CD8-positive, alpha-beta memory T cell (primary cell): ENCODE measurements around the gene KCNIP4. TPM values are rescaled to one million over a fixed set of nuclear protein-coding genes. Genes with fewer than 3 reads are reported as not detected.

ENCODE experiments used
- CTCF ChIA-PET: fragments of 350-600 bp; sonication (Branson Sonifier 250); formaldehyde crosslinking; loops from one replicate; lab custom pipeline; 2021; ENCODE audit warnings: antibody characterized with exemption; lab: Charles Lee
- POLR2A ChIA-PET: fragments of 350-600 bp; sonication (Branson Sonifier 250); formaldehyde crosslinking; loops from one replicate; lab custom pipeline; 2021; ENCODE audit warnings: antibody characterized with exemption; lab: Charles Lee
- DNase-seq, 5 donors: peaks; one replicate each; pipeline versions ENCODE4 v3.0.0 to v3.0.0-alpha.2; 2020 to 2022; ENCODE audit warnings: mixed read lengths in 1 of 5
- H3K27ac ChIP-seq: one replicate; pipeline ENCODE4 v1.7.0; 2013; ENCODE audit warnings: low read depth, mild to moderate bottlenecking, low read length, moderate library complexity
- H3K27me3 ChIP-seq: 2 replicates; pipeline ENCODE4 v1.7.0; 2013; ENCODE audit warnings: low read length, mild to moderate bottlenecking; ENCODE audit not compliant: insufficient read depth, poor library complexity, severe bottlenecking
- H3K36me3 ChIP-seq: 2 replicates; pipeline ENCODE4 v1.7.0; 2013; ENCODE audit warnings: mild to moderate bottlenecking, low read length, moderate library complexity; ENCODE audit not compliant: insufficient read depth
- H3K4me1 ChIP-seq: 2 replicates; pipeline ENCODE4 v1.7.0; 2013; ENCODE audit warnings: mild to moderate bottlenecking, low read length, moderate library complexity; ENCODE audit not compliant: insufficient read depth
- H3K4me3 ChIP-seq: 2 replicates; pipeline ENCODE4 v1.7.0; 2013; ENCODE audit warnings: mild to moderate bottlenecking, low read length
- H3K9me3 ChIP-seq: 2 replicates; pipeline ENCODE4 v1.7.0; 2013; ENCODE audit warnings: mild to moderate bottlenecking, low read length
- H3K27ac Mint-ChIP-seq, 8 donors: one replicate each; pipeline ENCODE4 v1.8.0; 2020 to 2021; ENCODE audit warnings: mixed read lengths in 8 of 8, mild to moderate bottlenecking in 6 of 8, inconsistent platforms in 3 of 8, moderate library complexity in 3 of 8
- H3K27me3 Mint-ChIP-seq, 2 donors: one replicate each; pipeline ENCODE4 v1.8.0; 2020 to 2021; ENCODE audit warnings: mixed read lengths in 2 of 2, mild to moderate bottlenecking in 1 of 2, moderate library complexity in 1 of 2
- H3K36me3 Mint-ChIP-seq, 3 donors: one replicate each; pipeline ENCODE4 v1.8.0; 2020 to 2021; ENCODE audit warnings: mixed read lengths in 3 of 3, inconsistent platforms in 1 of 3, mild to moderate bottlenecking in 1 of 3
- H3K4me1 Mint-ChIP-seq, 3 donors: one replicate each; pipeline ENCODE4 v1.8.0; 2020 to 2021; ENCODE audit warnings: mixed read lengths in 3 of 3, inconsistent platforms in 1 of 3, mild to moderate bottlenecking in 1 of 3
- H3K4me3 Mint-ChIP-seq, 7 donors: one replicate each; pipeline ENCODE4 v1.8.0; 2020 to 2021; ENCODE audit warnings: mixed read lengths in 7 of 7, mild to moderate bottlenecking in 6 of 7, moderate library complexity in 4 of 7, inconsistent platforms in 2 of 7
- H3K9me3 Mint-ChIP-seq, 5 donors: one replicate each; pipeline ENCODE4 v1.8.0; 2020 to 2022; ENCODE audit warnings: mixed read lengths in 5 of 5, mild to moderate bottlenecking in 3 of 5, moderate library complexity in 2 of 5, inconsistent platforms in 1 of 5
- polyA plus RNA-seq: library from polyadenylated mRNA; unstranded; fragments of 300-500 nt; fragmentation: Illumina TruSeq; gene quantifications from one replicate; pipeline ENCODE4 v1.2.3, GENCODE V29; 2021
- total RNA-seq, 2 experiments: library from RNA; stranded (reverse); gene quantifications; one replicate each; pipeline ENCODE4 v1.2.3, GENCODE V29; 2021

Gene KCNIP4
- total and polyA plus RNA-seq, 3 experiments from 2014 or later = 0.12 TPM; not detected in 2

GRCh38 chr4:21474195-21474594 is 474.4 kb downstream of the KCNIP4 start:
- Histone ChIP-seq H3K4me3 (no peak overlapping the region), H3K27me3 (no peaks in the 10 kb centered on the region), H3K27ac (no peak overlapping the region), H3K9me3 (no peaks in the 10 kb centered on the region), H3K4me1 (no peaks in the 10 kb centered on the region), H3K36me3 (no peaks in the 10 kb centered on the region)
- Mint-ChIP-seq H3K36me3 (no peaks in the 10 kb centered on the region), H3K27ac (no peak overlapping the region), H3K4me3 (no peak overlapping the region), H3K9me3 (peaks cover 0 to 9% (median 4%) of the 10 kb centered on the region in 5 donors), H3K4me1 (no peaks in the 10 kb centered on the region), H3K27me3 (peaks cover 0 to 2% of the 10 kb centered on the region in 2 donors)
- DNase-seq = no peak
- POLR2A ChIA-PET = no interaction called here
- CTCF ChIA-PET = no interaction called here

GRCh38 chr4:21470535-21470934 is 478.0 kb downstream of the KCNIP4 start:
- no peak overlapping the region for H3K27ac ChIP-seq
- Mint-ChIP-seq H3K27ac (no peak overlapping the region), H3K9me3 (peaks cover 3 to 12% (median 4%) of the 10 kb centered on the region in 5 donors), H3K4me3 (no peak overlapping the region), H3K36me3 (no peaks in the 10 kb centered on the region), H3K4me1 (no peaks in the 10 kb centered on the region), H3K27me3 (no peaks in the 10 kb centered on the region)
- H3K36me3 ChIP-seq = no peaks in the 10 kb centered on the region
- H3K9me3 ChIP-seq = no peaks in the 10 kb centered on the region
- ChIA-PET CTCF (no interaction called here), POLR2A (no interaction called here)
- no peak for DNase-seq
- H3K27me3 ChIP-seq = no peaks in the 10 kb centered on the region
- H3K4me1 ChIP-seq = no peaks in the 10 kb centered on the region
- H3K4me3 ChIP-seq = no peak overlapping the region

- H3K4me1 Mint-ChIP-seq = no peaks in the 10 kb centered on the region
- POLR2A ChIA-PET = no interaction called here
- Histone ChIP-seq H3K9me3 (no peaks in the 10 kb centered on the region), H3K4me3 (no peak overlapping the region), H3K4me1 (no peaks in the 10 kb centered on the region), H3K27me3 (no peaks in the 10 kb centered on the region), H3K36me3 (no peaks in the 10 kb centered on the region), H3K27ac (no peak overlapping the region)
- no peak overlapping the region for H3K4me3 Mint-ChIP-seq
- CTCF ChIA-PET = interaction anchor here (1.0 kb wide), 1 partner anchor 696 kb away, joined by 3 read pairs; no protein-coding TSS in a partner anchor
- peaks cover 3 to 12% (median 4%) of the 10 kb centered on the region in 5 donors for H3K9me3 Mint-ChIP-seq
- H3K27me3 Mint-ChIP-seq = no peaks in the 10 kb centered on the region
- H3K27ac Mint-ChIP-seq = no peak overlapping the region
- no peaks in the 10 kb centered on the region for H3K36me3 Mint-ChIP-seq
- no peak for DNase-seq
Measured at GRCh38 chr4:21469438-21470300, 478.9 kb downstream of the KCNIP4 start.

GRCh38 chr4:21467551-21467950 is 481.0 kb downstream of the KCNIP4 start:
- Mint-ChIP-seq H3K36me3 (no peaks in the 10 kb centered on the region), H3K4me3 (no peak overlapping the region), H3K27me3 (no peaks in the 10 kb centered on the region), H3K4me1 (no peaks in the 10 kb centered on the region), H3K9me3 (peaks cover 3 to 10% (median 7%) of the 10 kb centered on the region in 5 donors), H3K27ac (no peak overlapping the region)
- CTCF ChIA-PET = no interaction called here
- Histone ChIP-seq H3K4me1 (no peaks in the 10 kb centered on the region), H3K27me3 (no peaks in the 10 kb centered on the region), H3K4me3 (no peak overlapping the region), H3K9me3 (no peaks in the 10 kb centered on the region), H3K27ac (no peak overlapping the region), H3K36me3 (no peaks in the 10 kb centered on the region)
- POLR2A ChIA-PET = no interaction called here
- DNase-seq = no peak

DNA sequence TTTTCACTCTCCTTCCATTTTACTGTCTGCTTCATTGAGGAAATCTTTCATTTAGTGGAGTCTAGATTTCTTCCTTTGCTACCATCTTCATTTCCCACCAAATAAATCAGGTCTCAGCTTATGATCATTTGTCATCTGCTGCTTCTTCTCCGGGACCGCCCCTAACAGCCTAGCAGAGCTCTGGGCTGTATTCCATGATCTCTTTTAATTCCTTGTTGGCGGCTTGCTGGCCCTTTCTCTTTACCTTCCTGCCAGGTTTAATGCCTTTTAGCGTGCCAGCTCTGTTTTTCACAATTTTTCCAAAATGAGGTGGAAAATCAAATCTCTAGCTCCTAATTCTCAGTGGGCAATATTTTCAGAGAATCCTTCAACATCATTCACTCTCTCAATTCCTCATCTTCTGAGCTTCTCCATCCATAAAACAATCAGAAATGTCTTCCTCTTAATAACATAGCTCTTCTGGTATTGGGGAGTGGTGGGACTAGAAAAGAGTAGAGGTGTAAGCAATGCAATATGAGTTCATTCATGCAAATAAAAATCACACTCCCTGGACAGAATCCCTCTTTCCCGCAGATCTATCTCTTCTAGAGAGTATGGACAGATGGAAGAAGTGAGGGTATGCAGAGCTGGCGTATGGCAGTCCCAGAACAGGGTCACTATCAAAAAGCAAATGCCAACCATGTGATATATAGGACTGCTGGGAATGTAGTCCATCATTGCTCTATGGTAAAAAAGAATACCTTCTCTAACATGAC is 491.3 kb downstream of the KCNIP4 start:
- Mint-ChIP-seq H3K27ac (no peak overlapping the region), H3K4me3 (no peak overlapping the region)
- POLR2A ChIA-PET = no interaction called here

GRCh38 chr4:21454831-21455230 is 493.7 kb downstream of the KCNIP4 start:
- no peaks in the 10 kb centered on the region for H3K27me3 Mint-ChIP-seq
- no peak overlapping the region for H3K4me3 Mint-ChIP-seq
- CTCF ChIA-PET = no interaction called here

More for the DNA sequence above, 491.3 kb downstream of the KCNIP4 start:
- H3K27me3 Mint-ChIP-seq = no peaks in the 10 kb centered on the region
- no peak overlapping the region for H3K4me3 ChIP-seq
- no peaks in the 10 kb centered on the region for H3K4me1 Mint-ChIP-seq
- H3K4me1 ChIP-seq = no peaks in the 10 kb centered on the region
- no peaks in the 10 kb centered on the region for H3K36me3 ChIP-seq
- no peaks in the 10 kb centered on the region for H3K36me3 Mint-ChIP-seq
- no peak for DNase-seq
- no peaks in the 10 kb centered on the region for H3K27me3 ChIP-seq
- CTCF ChIA-PET = no interaction called here
- peaks cover under 1 to 12% (median 6%) of the 10 kb centered on the region in 5 donors for H3K9me3 Mint-ChIP-seq
- H3K9me3 ChIP-seq = no peaks in the 10 kb centered on the region
- no peak overlapping the region for H3K27ac ChIP-seq

GRCh38 chr4:21454201-21454600 is 494.4 kb downstream of the KCNIP4 start:
- Histone ChIP-seq H3K4me1 (no peaks in the 10 kb centered on the region), H3K27me3 (no peaks in the 10 kb centered on the region), H3K9me3 (no peaks in the 10 kb centered on the region), H3K4me3 (no peak overlapping the region), H3K27ac (no peak overlapping the region), H3K36me3 (no peaks in the 10 kb centered on the region)
- ChIA-PET POLR2A (no interaction called here), CTCF (no interaction called here)
- no peak overlapping the region for H3K4me3 Mint-ChIP-seq
- no peak overlapping the region for H3K27ac Mint-ChIP-seq
- no peaks in the 10 kb centered on the region for H3K27me3 Mint-ChIP-seq
- no peak for DNase-seq
- H3K4me1 Mint-ChIP-seq = no peaks in the 10 kb centered on the region
- H3K36me3 Mint-ChIP-seq = no peaks in the 10 kb centered on the region
- H3K9me3 Mint-ChIP-seq = peaks cover 2 to 11% (median 6%) of the 10 kb centered on the region in 5 donors

More at GRCh38 chr4:21454831-21455230, 493.7 kb downstream of the KCNIP4 start:
- Mint-ChIP-seq H3K36me3 (no peaks in the 10 kb centered on the region), H3K27ac (no peak overlapping the region), H3K4me1 (no peaks in the 10 kb centered on the region), H3K9me3 (peaks cover 2 to 8% (median 6%) of the 10 kb centered on the region in 5 donors)
- Histone ChIP-seq H3K27ac (no peak overlapping the region), H3K9me3 (no peaks in the 10 kb centered on the region), H3K27me3 (no peaks in the 10 kb centered on the region), H3K4me3 (no peak overlapping the region), H3K4me1 (no peaks in the 10 kb centered on the region), H3K36me3 (no peaks in the 10 kb centered on the region)
- POLR2A ChIA-PET = no interaction called here
- DNase-seq = no peak

GRCh38 chr4:21452931-21453330 is 495.6 kb downstream of the KCNIP4 start:
- Histone ChIP-seq H3K27ac (no peak overlapping the region), H3K9me3 (no peaks in the 10 kb centered on the region), H3K36me3 (no peaks in the 10 kb centered on the region), H3K27me3 (no peaks in the 10 kb centered on the region), H3K4me1 (no peaks in the 10 kb centered on the region), H3K4me3 (no peak overlapping the region)
- CTCF ChIA-PET = no interaction called here
- POLR2A ChIA-PET = no interaction called here
- Mint-ChIP-seq H3K36me3 (no peaks in the 10 kb centered on the region), H3K4me1 (no peaks in the 10 kb centered on the region), H3K27me3 (no peaks in the 10 kb centered on the region), H3K9me3 (peaks cover 2 to 11% (median 7%) of the 10 kb centered on the region in 5 donors), H3K27ac (no peak overlapping the region), H3K4me3 (no peak overlapping the region)
- no peak for DNase-seq
